C4-2B (cell line): ENCODE measurements around the gene PPARA.
A peak's percentile ranks its signal among the peaks of the same experiment; 100 is the strongest.
"Not testable (repeated sequence)": the region's sequence is repeated elsewhere in the genome, so short reads cannot be mapped to it uniquely, and the experiment has no call there.

Experiments
- H3K27ac ChIP-seq: fragments of 450-650 bp; 2 replicates; pipeline ENCODE4 v1.5.1; 2017
- ZFX ChIP-seq: fragments of 450-650 bp; IDR thresholded peaks from 2 replicates; pipeline ENCODE4 v1.6.1; 2017
- TF ChIP-seq, protein P1 (sequence below): fragments of 450-650 bp; conservative IDR thresholded peaks from 2 replicates; pipeline ENCODE4 v1.5.1; 2017; ENCODE audit warnings: mild to moderate bottlenecking

Gene PPARA

DNA sequence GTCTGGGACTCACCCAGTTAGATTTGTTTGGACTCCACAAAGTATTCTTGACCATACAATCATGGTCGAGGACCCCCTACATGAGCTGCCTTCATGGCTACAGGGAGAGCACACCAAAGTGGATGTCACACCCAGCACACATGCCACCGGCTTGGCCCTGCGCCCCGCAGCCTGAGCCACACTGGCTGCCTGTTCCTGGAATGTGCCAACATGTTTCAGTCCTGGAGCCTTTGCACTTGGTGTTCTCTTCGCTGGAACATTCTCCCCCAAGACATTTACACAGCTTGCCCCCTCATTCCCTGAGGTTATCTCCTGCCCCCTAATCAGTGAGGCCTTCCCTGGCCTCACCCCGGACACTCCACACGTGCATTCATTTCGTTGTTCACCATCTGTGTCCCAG, 46.0 kb downstream of the PPARA start:
- H3K27ac ChIP-seq, result peak overlapping the region; percentile 20; the same call in 1 of the 2 replicates
- TF ChIP-seq, protein P1, sequence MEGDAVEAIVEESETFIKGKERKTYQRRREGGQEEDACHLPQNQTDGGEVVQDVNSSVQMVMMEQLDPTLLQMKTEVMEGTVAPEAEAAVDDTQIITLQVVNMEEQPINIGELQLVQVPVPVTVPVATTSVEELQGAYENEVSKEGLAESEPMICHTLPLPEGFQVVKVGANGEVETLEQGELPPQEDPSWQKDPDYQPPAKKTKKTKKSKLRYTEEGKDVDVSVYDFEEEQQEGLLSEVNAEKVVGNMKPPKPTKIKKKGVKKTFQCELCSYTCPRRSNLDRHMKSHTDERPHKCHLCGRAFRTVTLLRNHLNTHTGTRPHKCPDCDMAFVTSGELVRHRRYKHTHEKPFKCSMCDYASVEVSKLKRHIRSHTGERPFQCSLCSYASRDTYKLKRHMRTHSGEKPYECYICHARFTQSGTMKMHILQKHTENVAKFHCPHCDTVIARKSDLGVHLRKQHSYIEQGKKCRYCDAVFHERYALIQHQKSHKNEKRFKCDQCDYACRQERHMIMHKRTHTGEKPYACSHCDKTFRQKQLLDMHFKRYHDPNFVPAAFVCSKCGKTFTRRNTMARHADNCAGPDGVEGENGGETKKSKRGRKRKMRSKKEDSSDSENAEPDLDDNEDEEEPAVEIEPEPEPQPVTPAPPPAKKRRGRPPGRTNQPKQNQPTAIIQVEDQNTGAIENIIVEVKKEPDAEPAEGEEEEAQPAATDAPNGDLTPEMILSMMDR, result no peak
- no peak for TF ChIP-seq ZFX

DNA sequence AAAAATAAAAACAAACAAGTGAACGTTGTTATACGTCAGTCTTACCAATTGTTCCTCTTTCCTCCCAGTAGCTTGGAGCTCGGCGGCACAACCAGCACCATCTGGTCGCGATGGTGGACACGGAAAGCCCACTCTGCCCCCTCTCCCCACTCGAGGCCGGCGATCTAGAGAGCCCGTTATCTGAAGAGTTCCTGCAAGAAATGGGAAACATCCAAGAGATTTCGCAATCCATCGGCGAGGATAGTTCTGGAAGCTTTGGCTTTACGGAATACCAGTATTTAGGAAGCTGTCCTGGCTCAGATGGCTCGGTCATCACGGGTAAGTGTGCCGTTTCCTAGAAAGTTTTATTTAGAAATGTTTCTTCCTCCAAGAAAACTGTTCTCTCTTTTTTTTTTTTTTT, 47.9 kb downstream of the PPARA start:
- TF ChIP-seq, protein P1, result no peak
- TF ChIP-seq ZFX, result no peak
- no peak overlapping the region for H3K27ac ChIP-seq

DNA sequence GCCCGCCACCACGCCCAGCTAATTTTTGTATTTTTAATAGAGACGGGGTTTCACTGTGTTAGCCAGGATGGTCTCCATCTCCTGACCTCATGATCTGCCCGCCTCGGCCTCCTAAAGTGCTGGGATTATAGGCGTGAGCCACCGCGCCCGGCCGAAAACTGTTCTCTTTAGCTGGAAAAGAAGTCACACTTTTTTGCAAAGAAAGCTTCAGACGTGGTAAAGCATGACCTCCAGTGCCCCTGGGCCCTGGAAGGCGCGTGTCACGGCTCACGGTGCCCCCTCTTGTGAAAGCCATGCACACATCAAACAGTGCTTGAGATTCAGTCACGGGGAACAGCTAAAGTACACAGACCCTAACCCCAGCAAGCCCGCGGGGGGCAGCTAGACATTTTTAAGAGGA, 48.5 kb downstream of the PPARA start:
- not testable (repeated sequence) for H3K27ac ChIP-seq

- no peak for TF ChIP-seq ZFX
- TF ChIP-seq, protein P1, result no peak
- H3K27ac ChIP-seq, result no peak overlapping the region
These were observed 50.9 kb downstream of the PPARA start for GRCh38 chr22:46201059-46201757.

- TF ChIP-seq, protein P1, result no peak
- no peak for TF ChIP-seq ZFX
- H3K27ac ChIP-seq, result no peak overlapping the region
These were observed 52.7 kb downstream of the PPARA start for GRCh38 chr22:46202897-46203600.

DNA sequence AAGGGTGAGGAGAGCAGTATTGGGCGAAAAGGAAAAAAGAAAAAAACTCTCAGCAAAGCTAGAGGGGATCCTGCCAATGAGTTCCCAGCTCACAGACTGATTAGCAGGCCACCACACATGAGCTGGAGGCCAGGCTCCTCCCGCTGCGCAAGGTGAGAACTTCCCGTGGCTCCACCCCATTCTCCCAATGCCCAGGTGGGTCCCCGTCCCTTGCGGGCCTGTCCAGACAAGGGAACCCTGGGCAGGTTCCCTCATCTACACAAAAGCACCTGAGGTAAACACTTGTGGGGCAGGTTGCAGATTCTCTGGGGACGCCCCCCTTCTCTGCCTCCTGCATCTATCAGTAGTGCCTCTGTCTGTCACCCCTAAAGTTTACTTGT, 53.3 kb downstream of the PPARA start:
- TF ChIP-seq ZFX, result no peak
- TF ChIP-seq, protein P1, result no peak
- H3K27ac ChIP-seq, result no peak overlapping the region

DNA sequence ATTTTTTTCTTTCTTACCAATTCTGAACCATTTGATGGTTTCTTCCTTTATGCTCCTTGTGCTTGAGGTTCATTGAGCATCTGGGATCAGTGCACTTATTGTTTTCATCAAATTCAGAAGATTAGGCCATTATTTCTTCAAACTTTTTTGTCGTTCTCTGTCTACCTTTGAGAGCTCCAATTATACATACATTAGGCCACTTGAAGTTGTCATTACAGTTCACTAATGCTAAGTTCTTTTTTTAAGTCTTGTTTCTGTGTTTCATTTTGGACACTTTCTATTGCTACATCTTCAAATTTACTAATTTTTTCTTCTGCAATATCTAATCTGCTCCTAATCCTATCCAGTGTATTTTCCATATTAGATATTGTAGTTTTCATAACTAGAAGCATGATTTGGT, 58.9 kb downstream of the PPARA start:
- TF ChIP-seq ZFX, result no peak
- TF ChIP-seq, protein P1, result no peak

More for the DNA sequence above, 58.9 kb downstream of the PPARA start:
- H3K27ac ChIP-seq, result no peak overlapping the region
